Nephron progenitor cell (in vitro differentiated cells): ENCODE data around the gene CENPQ.
"Not testable (repeated sequence)": the region's sequence is repeated elsewhere in the genome, so short reads cannot be mapped to it uniquely, and the experiment has no call there.

ENCODE experiments used
- DNase-seq: peaks from one replicate; pipeline ENCODE4 v3.0.0; 2021
- H3K27ac Mint-ChIP-seq: 2 replicates; pipeline ENCODE4 v1.8.0; 2021; ENCODE audit warnings: mild to moderate bottlenecking, moderate library complexity, mixed read lengths
- H3K27me3 Mint-ChIP-seq: 2 replicates; pipeline ENCODE4 v1.8.0; 2021; ENCODE audit warnings: mild to moderate bottlenecking, low read depth, mixed read lengths; ENCODE audit not compliant: poor library complexity
- H3K36me3 Mint-ChIP-seq: 2 replicates; pipeline ENCODE4 v1.8.0; 2021; ENCODE audit warnings: low read depth, mixed read lengths
- H3K4me1 Mint-ChIP-seq: 2 replicates; pipeline ENCODE4 v1.8.0; 2021; ENCODE audit warnings: mixed read lengths
- H3K4me3 Mint-ChIP-seq: 2 replicates; pipeline ENCODE4 v1.8.0; 2021; ENCODE audit warnings: mild to moderate bottlenecking, moderate library complexity, mixed read lengths
- H3K9me3 Mint-ChIP-seq: 2 replicates; pipeline ENCODE4 v1.8.0; 2021; ENCODE audit warnings: mild to moderate bottlenecking, moderate library complexity, mixed read lengths
- CTCF ChIP-seq: fragments of 200-600 bp; sonication (generic); IDR thresholded peaks from 2 replicates; pipeline ENCODE4 v1.5.0; 2021; ENCODE audit warnings: antibody characterized with exemption

The CENPQ gene

DNA sequence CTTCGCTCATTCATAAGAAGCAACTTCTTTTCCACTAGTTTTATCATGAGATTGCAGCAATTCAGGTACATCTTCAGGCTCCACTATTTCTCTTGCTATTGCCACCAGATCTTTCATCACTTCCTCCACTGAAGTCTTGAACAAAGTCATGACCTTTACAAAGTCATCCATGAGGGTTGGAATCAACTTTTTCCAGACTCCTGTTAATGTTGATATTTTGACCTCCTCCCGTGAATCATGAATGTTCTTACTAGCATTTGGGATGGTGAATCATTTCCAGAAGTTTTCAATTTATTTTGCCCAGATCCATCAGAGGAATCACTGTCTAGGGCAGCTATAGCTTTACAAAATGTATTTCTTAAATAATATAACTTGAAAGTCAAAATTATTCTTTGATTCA is 1.5 kb downstream of the CENPQ start:
- TF ChIP-seq CTCF: no peak
- no peaks in the 10 kb centered on the region for H3K27me3 Mint-ChIP-seq
- peak overlapping the region; percentile 99 for H3K4me3 Mint-ChIP-seq
- H3K9me3 Mint-ChIP-seq: no peaks in the 10 kb centered on the region
- H3K36me3 Mint-ChIP-seq: peaks cover 5% of the 10 kb centered on the region
- peaks cover 30% of the 10 kb centered on the region for H3K4me1 Mint-ChIP-seq
- no peak for DNase-seq
- H3K27ac Mint-ChIP-seq: no peak overlapping the region

GRCh38 chr6:49468042-49468441 is 4.9 kb downstream of the CENPQ start:
- no peak for TF ChIP-seq CTCF
- no peaks in the 10 kb centered on the region for H3K27me3 Mint-ChIP-seq
- H3K36me3 Mint-ChIP-seq: peaks cover 28% of the 10 kb centered on the region
- no peak overlapping the region for H3K4me3 Mint-ChIP-seq
- peaks cover 12% of the 10 kb centered on the region for H3K4me1 Mint-ChIP-seq
- no peaks in the 10 kb centered on the region for H3K9me3 Mint-ChIP-seq
- H3K27ac Mint-ChIP-seq: no peak overlapping the region
- no peak for DNase-seq

- Mint-ChIP-seq H3K9me3 (peaks cover 28% of the 10 kb centered on the region), H3K36me3 (peaks cover 96% of the 10 kb centered on the region)
- not testable (repeated sequence) for H3K4me1 Mint-ChIP-seq, H3K27ac Mint-ChIP-seq, DNase-seq, H3K27me3 Mint-ChIP-seq, H3K4me3 Mint-ChIP-seq
Observed at GRCh38 chr6:49476564-49476963, 13.4 kb downstream of the CENPQ start.

GRCh38 chr6:49479308-49479970 is 16.3 kb downstream of the CENPQ start:
- peaks cover 23% of the 10 kb centered on the region for H3K9me3 Mint-ChIP-seq

DNA sequence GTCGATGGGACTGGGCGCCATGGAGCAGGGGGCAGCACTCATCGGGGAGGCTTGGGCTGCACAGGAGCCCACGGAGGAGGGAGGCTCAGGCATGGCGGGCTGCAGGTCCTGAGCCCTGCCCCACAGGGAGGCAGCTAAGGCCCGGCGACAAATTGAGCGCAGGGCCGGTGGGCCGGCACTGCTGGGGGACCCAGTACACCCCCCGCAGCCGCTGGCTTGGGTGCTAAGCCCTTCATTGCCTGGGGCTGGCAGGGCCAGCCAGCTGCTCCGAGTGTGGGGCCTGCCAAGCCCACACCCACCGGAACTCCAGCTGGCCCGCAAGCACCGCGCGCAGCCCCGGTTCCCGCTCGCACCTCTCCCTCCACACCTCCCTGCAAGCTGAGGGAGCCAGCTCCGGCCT is 18.7 kb downstream of the CENPQ start:
- H3K4me3 Mint-ChIP-seq, H3K27ac Mint-ChIP-seq, H3K4me1 Mint-ChIP-seq, H3K27me3 Mint-ChIP-seq, DNase-seq: not testable (repeated sequence)
- Mint-ChIP-seq H3K36me3 (peaks cover 60% of the 10 kb centered on the region), H3K9me3 (peaks cover 15% of the 10 kb centered on the region)

More at GRCh38 chr6:49479308-49479970, 16.3 kb downstream of the CENPQ start:
- DNase-seq: no peak
- Mint-ChIP-seq H3K4me1 (no peaks in the 10 kb centered on the region), H3K27ac (no peak overlapping the region), H3K4me3 (no peak overlapping the region), H3K27me3 (peaks cover 3% of the 10 kb centered on the region), H3K36me3 (peaks cover 82% of the 10 kb centered on the region)
- TF ChIP-seq CTCF: no peak

- DNase-seq, H3K4me3 Mint-ChIP-seq, H3K4me1 Mint-ChIP-seq, H3K27ac Mint-ChIP-seq, H3K27me3 Mint-ChIP-seq: not testable (repeated sequence)
- Mint-ChIP-seq H3K36me3 (peaks cover 52% of the 10 kb centered on the region), H3K9me3 (peaks cover 15% of the 10 kb centered on the region)
Observed at GRCh38 chr6:49483380-49483779, 20.2 kb downstream of the CENPQ start.

GRCh38 chr6:49490633-49491032 is 27.5 kb downstream of the CENPQ start:
- no peak for TF ChIP-seq CTCF
- Mint-ChIP-seq H3K9me3 (no peaks in the 10 kb centered on the region), H3K36me3 (peaks cover 29% of the 10 kb centered on the region), H3K27me3 (no peaks in the 10 kb centered on the region), H3K27ac (no peak overlapping the region), H3K4me1 (no peaks in the 10 kb centered on the region), H3K4me3 (no peak overlapping the region)
- no peak for DNase-seq
